Liver (tissue), 9 donors: ENCODE measurements around the gene HYAL3. TPM values are rescaled to one million over a fixed set of nuclear protein-coding genes. Genes with fewer than 3 reads are reported as not detected.

Source experiments
- DNase-seq: peaks from one replicate; pipeline ENCODE4 v3.0.0-alpha.2; 2017; ENCODE audit warnings: low spot score
- H3K27ac ChIP-seq, 2 donors: one replicate each; pipeline ENCODE4 v1.7.0; 2013; ENCODE audit warnings: inconsistent platforms in 2 of 2, low read length in 2 of 2, control low read depth in 1 of 2, low read depth in 1 of 2, mild to moderate bottlenecking in 1 of 2
- H3K27me3 ChIP-seq, 4 donors: one replicate each; pipeline versions ENCODE4 v1.6.1 to v1.7.0; 2013; ENCODE audit warnings: low read length in 3 of 4, inconsistent platforms in 1 of 4, mild to moderate bottlenecking in 1 of 4, moderate library complexity in 1 of 4; ENCODE audit not compliant: control insufficient read depth in 4 of 4, insufficient read depth in 4 of 4
- H3K36me3 ChIP-seq, 4 donors: one replicate each; pipeline versions ENCODE4 v1.6.1 to v1.7.0; 2013; ENCODE audit warnings: low read length in 3 of 4, mild to moderate bottlenecking in 3 of 4, low read depth in 1 of 4, moderate library complexity in 1 of 4; ENCODE audit not compliant: control insufficient read depth in 4 of 4, insufficient read depth in 3 of 4
- H3K4me1 ChIP-seq, 4 donors: one replicate each; pipeline versions ENCODE4 v1.6.1 to v1.7.0; 2013; ENCODE audit warnings: low read length in 3 of 4, mild to moderate bottlenecking in 3 of 4, moderate library complexity in 1 of 4; ENCODE audit not compliant: control insufficient read depth in 4 of 4, insufficient read depth in 4 of 4
- H3K4me3 ChIP-seq, 3 donors: one replicate each; pipeline versions ENCODE4 v1.6.1 to v1.7.0; 2013; ENCODE audit warnings: low read length in 3 of 3, control low read depth in 1 of 3, low read depth in 1 of 3, mild to moderate bottlenecking in 1 of 3
- H3K9ac ChIP-seq, 2 donors: one replicate each; pipeline ENCODE4 v1.7.0; 2013; ENCODE audit warnings: low read length in 2 of 2, mild to moderate bottlenecking in 2 of 2, moderate library complexity in 2 of 2, control low read depth in 1 of 2, low read depth in 1 of 2
- H3K9me3 ChIP-seq, 4 donors: one replicate each; pipeline versions ENCODE4 v1.6.1 to v1.7.0; 2013; ENCODE audit warnings: low read length in 3 of 4; ENCODE audit not compliant: control insufficient read depth in 4 of 4
- ATF3 ChIP-seq: IDR thresholded peaks from 2 replicates; pipeline ENCODE4 v1.6.1; 2016; ENCODE audit warnings: antibody characterized with exemption
- EGR1 ChIP-seq, 2 donors: IDR thresholded peaks; 2 replicates each; pipeline ENCODE4 v1.6.1; 2016 to 2018; ENCODE audit warnings: antibody characterized with exemption in 2 of 2, low read depth in 2 of 2
- FOXA1 ChIP-seq: IDR thresholded peaks from 2 replicates; pipeline ENCODE4 v1.6.1; 2016; ENCODE audit warnings: antibody characterized with exemption
- FOXA2 ChIP-seq: IDR thresholded peaks from 2 replicates; pipeline ENCODE4 v1.6.1; 2016; ENCODE audit warnings: antibody characterized with exemption
- GABPA ChIP-seq, 2 donors: IDR thresholded peaks in 1 of 2; conservative IDR thresholded peaks in 1 of 2; 2 replicates each; pipeline ENCODE4 v1.6.1; 2016; ENCODE audit warnings: antibody characterized with exemption in 2 of 2, mild to moderate bottlenecking in 1 of 2, moderate library complexity in 1 of 2
- HNF4A ChIP-seq, 2 donors: conservative IDR thresholded peaks; 2 replicates each; pipeline ENCODE4 v1.6.1; 2016; ENCODE audit warnings: antibody characterized with exemption in 2 of 2, mild to moderate bottlenecking in 2 of 2
- HNF4G ChIP-seq: IDR thresholded peaks from 2 replicates; pipeline ENCODE4 v1.6.1; 2016; ENCODE audit warnings: antibody characterized with exemption
- JUND ChIP-seq, 2 donors: IDR thresholded peaks; 2 replicates each; pipeline ENCODE4 v1.6.1; 2016; ENCODE audit warnings: antibody characterized with exemption in 2 of 2
- NR2F2 ChIP-seq: IDR thresholded peaks from 2 replicates; pipeline ENCODE4 v1.6.1; 2016; ENCODE audit warnings: antibody characterized with exemption
- RAD21 ChIP-seq, 2 donors: IDR thresholded peaks; 2 replicates each; pipeline ENCODE4 v1.6.1; 2016; ENCODE audit warnings: antibody characterized with exemption in 2 of 2, mild to moderate bottlenecking in 2 of 2
- RXRA ChIP-seq, 2 donors: IDR thresholded peaks; 2 replicates each; pipeline ENCODE4 v1.6.1; 2017 to 2018; ENCODE audit warnings: antibody characterized with exemption in 2 of 2, mild to moderate bottlenecking in 1 of 2
- SP1 ChIP-seq: IDR thresholded peaks from 2 replicates; pipeline ENCODE4 v1.6.1; 2018; ENCODE audit warnings: antibody characterized with exemption, mild to moderate bottlenecking
- TAF1 ChIP-seq: conservative IDR thresholded peaks from 2 replicates; pipeline ENCODE4 v1.6.1; 2016; ENCODE audit warnings: antibody characterized with exemption, mild to moderate bottlenecking
- YY1 ChIP-seq: IDR thresholded peaks from 2 replicates; pipeline ENCODE4 v1.6.1; 2016; ENCODE audit warnings: antibody characterized with exemption, mild to moderate bottlenecking
- ZBTB33 ChIP-seq: IDR thresholded peaks from 2 replicates; pipeline ENCODE4 v1.6.1; 2016; ENCODE audit warnings: antibody characterized with exemption
- WGBS: extraction: QIAGEN DNeasy Blood & Tissue Kit; methylation state at CpG from one replicate; pipeline ENCODE4 v1.1.7; 2013; 5-methylcytosine and 5-hydroxymethylcytosine counted together
- polyA plus RNA-seq, 2 donors: library from polyadenylated mRNA; stranded (reverse) in 1 of 2; unstranded in 1 of 2; fragments of 200-250 nt in 1 of 2; fragments of >200 nt in 1 of 2; fragmentation: Nextera tagmentation in 1 of 2; extraction: Ambion mirVana in 1 of 2; gene quantifications; one replicate each; pipeline versions ENCODE4 v1.2.1 to v1.2.3, GENCODE V29; 2013 to 2015
- total RNA-seq, 2 donors: library from RNA; depleted of rRNA; stranded (reverse); fragments of >200 nt; gene quantifications; one replicate each; pipeline ENCODE4 v1.2.3, GENCODE V29; 2014
- TF ChIP-seq, protein P1 (sequence below): IDR thresholded peaks from 2 replicates; pipeline ENCODE4 v1.6.1; 2016; ENCODE audit warnings: antibody characterized with exemption
- TF ChIP-seq, protein P2 (sequence below): fragments of 150-350 bp; IDR thresholded peaks from 2 replicates; pipeline ENCODE4 v1.5.1; 2017; ENCODE audit warnings: improper control_type of control experiment, low read depth, low read length; ENCODE audit not compliant: missing input control
- TF ChIP-seq, protein P3 (sequence below): IDR thresholded peaks from 2 replicates; pipeline ENCODE4 v1.6.1; 2016; ENCODE audit warnings: antibody characterized with exemption, mild to moderate bottlenecking
- donor health status: healthy.
- donor health status: healthy.
- donor health status: healthy.
- donor health status: healthy.
- donor health status: healthy.

The HYAL3 gene
- total and polyA plus RNA-seq, 4 donors = 1.8 to 6.6 (median 2.0) TPM

GRCh38 chr3:50324351-50325112 is 25.3 kb upstream of the HYAL3 start:
- TF ChIP-seq EGR1 (IDR thresholded peaks at IDR 0.05; ENCODE audit: low read depth in 2 of 2) = no peak
- no peak for TF ChIP-seq JUND (IDR thresholded peaks at IDR 0.05)
- no peak for TF ChIP-seq TAF1
- TF ChIP-seq HNF4G = no peak
- TF ChIP-seq ZBTB33 = no peak
- TF ChIP-seq, protein P1, sequence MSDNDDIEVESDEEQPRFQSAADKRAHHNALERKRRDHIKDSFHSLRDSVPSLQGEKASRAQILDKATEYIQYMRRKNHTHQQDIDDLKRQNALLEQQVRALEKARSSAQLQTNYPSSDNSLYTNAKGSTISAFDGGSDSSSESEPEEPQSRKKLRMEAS = no peak
- TF ChIP-seq SP1 = peak; percentile 51
- peak; percentile 30 to 59 for TF ChIP-seq RXRA (IDR thresholded peaks at IDR 0.05)
- TF ChIP-seq YY1 = no peak
- TF ChIP-seq, protein P2, sequence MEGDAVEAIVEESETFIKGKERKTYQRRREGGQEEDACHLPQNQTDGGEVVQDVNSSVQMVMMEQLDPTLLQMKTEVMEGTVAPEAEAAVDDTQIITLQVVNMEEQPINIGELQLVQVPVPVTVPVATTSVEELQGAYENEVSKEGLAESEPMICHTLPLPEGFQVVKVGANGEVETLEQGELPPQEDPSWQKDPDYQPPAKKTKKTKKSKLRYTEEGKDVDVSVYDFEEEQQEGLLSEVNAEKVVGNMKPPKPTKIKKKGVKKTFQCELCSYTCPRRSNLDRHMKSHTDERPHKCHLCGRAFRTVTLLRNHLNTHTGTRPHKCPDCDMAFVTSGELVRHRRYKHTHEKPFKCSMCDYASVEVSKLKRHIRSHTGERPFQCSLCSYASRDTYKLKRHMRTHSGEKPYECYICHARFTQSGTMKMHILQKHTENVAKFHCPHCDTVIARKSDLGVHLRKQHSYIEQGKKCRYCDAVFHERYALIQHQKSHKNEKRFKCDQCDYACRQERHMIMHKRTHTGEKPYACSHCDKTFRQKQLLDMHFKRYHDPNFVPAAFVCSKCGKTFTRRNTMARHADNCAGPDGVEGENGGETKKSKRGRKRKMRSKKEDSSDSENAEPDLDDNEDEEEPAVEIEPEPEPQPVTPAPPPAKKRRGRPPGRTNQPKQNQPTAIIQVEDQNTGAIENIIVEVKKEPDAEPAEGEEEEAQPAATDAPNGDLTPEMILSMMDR = peak; percentile 84
- no peak for TF ChIP-seq FOXA1
- TF ChIP-seq HNF4A (conservative IDR thresholded peaks at IDR 0.05) = peak; percentile 35 to 57
- TF ChIP-seq RAD21 (IDR thresholded peaks at IDR 0.05) = peak; percentile 83 to 92
- TF ChIP-seq, protein P3, sequence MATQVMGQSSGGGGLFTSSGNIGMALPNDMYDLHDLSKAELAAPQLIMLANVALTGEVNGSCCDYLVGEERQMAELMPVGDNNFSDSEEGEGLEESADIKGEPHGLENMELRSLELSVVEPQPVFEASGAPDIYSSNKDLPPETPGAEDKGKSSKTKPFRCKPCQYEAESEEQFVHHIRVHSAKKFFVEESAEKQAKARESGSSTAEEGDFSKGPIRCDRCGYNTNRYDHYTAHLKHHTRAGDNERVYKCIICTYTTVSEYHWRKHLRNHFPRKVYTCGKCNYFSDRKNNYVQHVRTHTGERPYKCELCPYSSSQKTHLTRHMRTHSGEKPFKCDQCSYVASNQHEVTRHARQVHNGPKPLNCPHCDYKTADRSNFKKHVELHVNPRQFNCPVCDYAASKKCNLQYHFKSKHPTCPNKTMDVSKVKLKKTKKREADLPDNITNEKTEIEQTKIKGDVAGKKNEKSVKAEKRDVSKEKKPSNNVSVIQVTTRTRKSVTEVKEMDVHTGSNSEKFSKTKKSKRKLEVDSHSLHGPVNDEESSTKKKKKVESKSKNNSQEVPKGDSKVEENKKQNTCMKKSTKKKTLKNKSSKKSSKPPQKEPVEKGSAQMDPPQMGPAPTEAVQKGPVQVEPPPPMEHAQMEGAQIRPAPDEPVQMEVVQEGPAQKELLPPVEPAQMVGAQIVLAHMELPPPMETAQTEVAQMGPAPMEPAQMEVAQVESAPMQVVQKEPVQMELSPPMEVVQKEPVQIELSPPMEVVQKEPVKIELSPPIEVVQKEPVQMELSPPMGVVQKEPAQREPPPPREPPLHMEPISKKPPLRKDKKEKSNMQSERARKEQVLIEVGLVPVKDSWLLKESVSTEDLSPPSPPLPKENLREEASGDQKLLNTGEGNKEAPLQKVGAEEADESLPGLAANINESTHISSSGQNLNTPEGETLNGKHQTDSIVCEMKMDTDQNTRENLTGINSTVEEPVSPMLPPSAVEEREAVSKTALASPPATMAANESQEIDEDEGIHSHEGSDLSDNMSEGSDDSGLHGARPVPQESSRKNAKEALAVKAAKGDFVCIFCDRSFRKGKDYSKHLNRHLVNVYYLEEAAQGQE = no peak
- TF ChIP-seq ATF3 = no peak
- TF ChIP-seq FOXA2 = no peak
- no peak for TF ChIP-seq GABPA (IDR thresholded peaks at IDR 0.05 in 1 of 2, conservative IDR thresholded peaks at IDR 0.05 in 1 of 2)
- peak; percentile 84 for TF ChIP-seq NR2F2
- Histone ChIP-seq H3K9ac (peak overlapping the region in 1 of 2 donors; percentile 11), H3K4me1 (peaks cover 13 to 75% (median 56%) of the 10 kb centered on the region in 4 donors), H3K4me3 (no peak overlapping the region), H3K9me3 (no peaks in the 10 kb centered on the region), H3K36me3 (peaks cover 0 to 7% (median 2%) of the 10 kb centered on the region in 4 donors), H3K27me3 (no peaks in the 10 kb centered on the region), H3K27ac (peak overlapping the region; percentile 98 to 99)
- DNase-seq = peak; percentile 82
- 28% methylated on average over 4 of the region's 4 CpGs for WGBS
